Measurements from ENCODE around the gene FAM221B.

DNA sequence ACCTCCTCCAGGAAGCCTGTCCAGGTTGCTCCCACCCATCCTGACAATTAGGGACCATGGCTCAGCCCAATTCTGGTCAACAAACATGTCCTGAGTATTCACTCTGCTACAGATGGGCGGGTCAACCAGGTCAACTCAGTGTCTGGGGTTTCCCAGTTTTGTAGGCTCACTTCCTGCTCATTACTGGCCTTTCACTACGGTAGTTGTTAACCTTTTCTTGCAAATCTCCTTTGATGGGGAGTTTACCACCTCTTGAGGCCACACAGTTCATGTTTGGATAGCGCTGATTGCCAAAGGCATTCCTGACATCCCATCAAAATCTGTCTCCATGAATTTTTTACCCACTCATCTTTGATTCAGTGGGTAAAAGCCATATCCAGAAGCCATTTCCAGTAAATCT lies 14.3 kb upstream of the FAM221B start:
- TF ChIP-seq, protein P1, sequence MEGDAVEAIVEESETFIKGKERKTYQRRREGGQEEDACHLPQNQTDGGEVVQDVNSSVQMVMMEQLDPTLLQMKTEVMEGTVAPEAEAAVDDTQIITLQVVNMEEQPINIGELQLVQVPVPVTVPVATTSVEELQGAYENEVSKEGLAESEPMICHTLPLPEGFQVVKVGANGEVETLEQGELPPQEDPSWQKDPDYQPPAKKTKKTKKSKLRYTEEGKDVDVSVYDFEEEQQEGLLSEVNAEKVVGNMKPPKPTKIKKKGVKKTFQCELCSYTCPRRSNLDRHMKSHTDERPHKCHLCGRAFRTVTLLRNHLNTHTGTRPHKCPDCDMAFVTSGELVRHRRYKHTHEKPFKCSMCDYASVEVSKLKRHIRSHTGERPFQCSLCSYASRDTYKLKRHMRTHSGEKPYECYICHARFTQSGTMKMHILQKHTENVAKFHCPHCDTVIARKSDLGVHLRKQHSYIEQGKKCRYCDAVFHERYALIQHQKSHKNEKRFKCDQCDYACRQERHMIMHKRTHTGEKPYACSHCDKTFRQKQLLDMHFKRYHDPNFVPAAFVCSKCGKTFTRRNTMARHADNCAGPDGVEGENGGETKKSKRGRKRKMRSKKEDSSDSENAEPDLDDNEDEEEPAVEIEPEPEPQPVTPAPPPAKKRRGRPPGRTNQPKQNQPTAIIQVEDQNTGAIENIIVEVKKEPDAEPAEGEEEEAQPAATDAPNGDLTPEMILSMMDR (IDR thresholded peaks at IDR 0.05): no peak
- TF ChIP-seq POLR2AphosphoS5 (IDR thresholded peaks at IDR 0.05): no peak
- no peak for TF ChIP-seq POLR2A (IDR thresholded peaks at IDR 0.05; ENCODE audit: low read depth)
